HepG2 (cell line): ENCODE data around the gene OR51G2.

Source experiments
- BRCA1 ChIP-seq: sonication (generic); formaldehyde crosslinking; IDR thresholded peaks from 2 replicates; pipeline ENCODE4 v1.4.0; 2020; ENCODE audit warnings: missing genetic modification reagents
- CBX5 ChIP-seq: sonication (generic); formaldehyde crosslinking; IDR thresholded peaks from 2 replicates; pipeline ENCODE4 v1.4.0; 2020; ENCODE audit warnings: missing genetic modification reagents, borderline replicate concordance
- CREB1 ChIP-seq, 2 experiments: fragments of 450-650 bp in 1 of 2; IDR thresholded peaks; 2 replicates each; pipeline ENCODE4 v1.6.1; 2016 to 2017; ENCODE audit warnings: control low read depth in 1 of 2, mild to moderate bottlenecking in 1 of 2, missing compliant biosample characterization in 1 of 2, missing genetic modification characterization in 1 of 2
- EZH2 ChIP-seq: conservative IDR thresholded peaks from 2 replicates; pipeline ENCODE4 v1.6.1; 2012; ENCODE audit warnings: mild to moderate bottlenecking, low read depth, low read length, moderate library complexity
- SIN3A ChIP-seq: IDR thresholded peaks from 2 replicates; pipeline ENCODE4 v1.6.1; 2011; ENCODE audit warnings: low read depth, mild to moderate bottlenecking, control low read depth, low read length, borderline replicate concordance
- ZNF660 ChIP-seq: sonication (generic); formaldehyde crosslinking; IDR thresholded peaks from 2 replicates; pipeline ENCODE4 v1.5.1; 2020; ENCODE audit warnings: mild to moderate bottlenecking, low read depth, missing genetic modification reagents, borderline replicate concordance

GRCh38 chr11:4916581-4916980, 2.6 kb downstream of the OR51G2 start:
- TF ChIP-seq SIN3A (no peak), CBX5 (no peak), BRCA1 (CRISPR knock-in tag) (no peak), EZH2 (no peak), CREB1 (IDR thresholded peaks at IDR 0.05) (no peak), CREB1 (CRISPR knock-in tag; IDR thresholded peaks at IDR 0.05) (no peak), ZNF660 (CRISPR knock-in tag) (no peak)
